ENCODE measurements around the gene CD79A.
"Not testable (repeated sequence)": the region's sequence is repeated elsewhere in the genome, so short reads cannot be mapped to it uniquely, and the experiment has no call there.

CD79A gene

DNA sequence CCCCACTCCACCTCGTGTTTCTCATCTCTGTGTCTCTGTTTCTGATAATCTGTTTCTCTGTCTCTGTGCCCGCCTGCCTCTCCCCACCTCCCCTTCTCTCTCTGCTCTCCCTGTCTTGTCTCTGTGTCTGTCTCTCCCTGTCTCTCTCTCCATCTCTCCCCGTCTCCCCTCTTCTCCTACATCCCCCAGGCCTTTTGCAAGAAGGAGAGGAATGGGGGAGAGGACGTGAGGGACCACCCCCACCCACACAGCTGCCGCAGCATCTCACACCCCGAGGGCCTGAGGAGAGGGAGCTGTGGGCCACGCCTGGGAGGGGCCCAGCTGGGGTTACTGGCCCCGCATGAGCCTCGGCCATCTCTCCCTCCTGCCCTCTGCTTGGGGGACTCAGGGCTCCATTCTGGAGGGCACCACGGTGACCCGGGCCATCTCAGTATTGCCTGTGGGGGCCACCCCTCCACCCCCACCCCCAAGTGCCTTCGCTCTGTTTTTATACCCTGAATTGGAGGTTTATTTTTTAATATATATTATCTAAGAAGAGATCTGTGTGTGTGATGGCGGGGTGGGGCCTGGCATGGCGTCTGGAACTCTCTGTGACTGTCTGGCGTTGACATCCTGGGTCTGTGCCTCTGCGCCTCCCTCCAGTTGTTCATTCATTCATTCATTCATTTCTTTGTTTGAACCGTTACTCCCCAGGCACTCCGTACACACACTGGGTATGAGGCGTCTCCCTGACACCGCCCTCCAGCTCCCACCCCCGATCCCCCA lies 30.0 kb downstream of the CD79A start:
- no peak for DNase-seq

DNA sequence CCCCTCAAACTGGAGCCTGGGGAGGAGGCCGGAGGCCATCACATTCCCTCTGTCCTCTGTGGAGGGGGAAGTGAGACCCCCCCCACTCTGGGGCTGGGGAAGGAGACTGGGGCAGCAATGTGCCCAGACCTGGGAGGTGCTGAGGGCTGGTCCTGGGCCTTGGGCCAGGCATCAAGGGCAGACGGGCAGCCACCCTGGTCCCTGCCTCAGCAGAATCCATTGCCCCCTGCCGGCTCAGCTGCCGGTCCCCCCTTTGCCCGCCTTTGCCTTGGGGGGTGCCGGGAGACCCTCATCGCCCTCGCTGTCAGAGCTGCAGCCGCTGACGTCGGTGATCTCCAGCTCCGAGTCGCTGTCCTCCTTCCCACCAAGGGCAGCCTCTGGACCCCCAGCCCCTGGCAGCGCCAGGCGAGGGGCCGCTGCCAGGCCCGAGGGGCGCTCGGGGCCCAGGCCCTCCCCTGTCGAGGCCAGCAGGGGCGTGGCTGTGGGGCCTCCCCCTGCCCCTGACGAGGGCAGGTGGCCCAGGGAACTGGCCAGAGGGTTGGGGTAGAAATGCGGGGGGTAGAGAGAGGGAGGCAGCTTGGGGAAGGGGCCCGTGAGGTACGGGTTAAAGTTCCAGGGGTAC lies 31.0 kb downstream of the CD79A start:
- no peak for DNase-seq

GRCh38 chr19:41908724-41909464 lies 31.8 kb downstream of the CD79A start:
- DNase-seq = no peak

DNA sequence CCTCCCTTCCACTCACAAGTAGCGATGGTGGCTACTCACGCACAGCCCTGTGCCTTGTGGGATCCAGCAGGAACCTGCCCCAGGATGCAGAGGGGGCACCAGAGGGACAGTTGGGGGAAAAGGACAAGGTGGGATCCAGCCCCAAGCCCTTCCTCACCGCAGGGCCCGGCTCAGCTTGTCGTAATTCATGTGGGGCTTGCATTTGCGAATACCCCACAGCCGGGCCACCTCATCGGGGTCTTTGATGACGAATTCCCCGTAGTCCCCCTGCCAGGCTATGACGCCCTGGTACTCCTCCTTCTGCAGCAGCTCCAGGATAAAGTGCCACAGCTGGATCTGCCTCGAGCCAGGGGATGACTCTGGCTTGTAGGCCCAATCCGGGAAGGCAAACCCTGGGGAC lies 32.6 kb downstream of the CD79A start:
- DNase-seq = no peak

DNA sequence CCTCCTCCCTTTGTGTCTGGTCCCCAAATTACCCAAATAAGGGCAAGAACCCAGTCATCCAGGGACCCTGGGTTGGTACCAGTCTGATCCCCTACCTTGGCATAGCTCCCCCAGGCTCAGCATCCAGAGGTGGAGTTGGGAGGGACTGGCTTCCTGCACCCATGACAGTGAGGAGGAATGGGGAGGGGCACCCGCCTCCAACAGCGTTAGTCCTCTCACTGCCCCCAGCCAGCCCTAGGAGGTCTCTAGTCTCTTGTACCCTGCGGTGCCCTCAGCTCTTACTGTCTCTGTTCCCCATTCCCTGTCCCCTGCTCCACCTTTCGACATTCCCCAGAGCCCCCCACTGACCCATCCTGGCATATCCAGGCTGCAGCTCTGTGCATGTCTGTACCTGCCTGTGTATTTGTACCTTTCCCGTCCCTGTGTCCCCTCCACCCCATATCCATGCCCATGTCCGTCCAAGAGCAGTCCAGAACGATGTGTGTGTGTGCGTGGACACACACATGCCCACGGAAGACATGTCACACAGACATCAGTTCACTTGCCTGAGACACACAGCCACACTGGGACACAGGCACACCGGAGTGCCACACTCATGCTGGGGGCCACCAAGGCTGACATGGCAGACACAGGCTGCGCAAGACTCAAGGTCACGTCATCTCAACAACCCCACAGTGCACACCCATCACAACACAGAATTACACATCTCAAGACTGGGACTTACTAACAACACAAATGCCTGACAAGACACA lies 33.3 kb downstream of the CD79A start:
- no peak for DNase-seq

GRCh38 chr19:41910992-41911888 lies 34.2 kb downstream of the CD79A start:
- no peak for DNase-seq

GRCh38 chr19:41911889-41912731 lies 35.0 kb downstream of the CD79A start:
- no peak for DNase-seq

GRCh38 chr19:41912899-41913537 lies 35.9 kb downstream of the CD79A start:
- no peak for DNase-seq

DNA sequence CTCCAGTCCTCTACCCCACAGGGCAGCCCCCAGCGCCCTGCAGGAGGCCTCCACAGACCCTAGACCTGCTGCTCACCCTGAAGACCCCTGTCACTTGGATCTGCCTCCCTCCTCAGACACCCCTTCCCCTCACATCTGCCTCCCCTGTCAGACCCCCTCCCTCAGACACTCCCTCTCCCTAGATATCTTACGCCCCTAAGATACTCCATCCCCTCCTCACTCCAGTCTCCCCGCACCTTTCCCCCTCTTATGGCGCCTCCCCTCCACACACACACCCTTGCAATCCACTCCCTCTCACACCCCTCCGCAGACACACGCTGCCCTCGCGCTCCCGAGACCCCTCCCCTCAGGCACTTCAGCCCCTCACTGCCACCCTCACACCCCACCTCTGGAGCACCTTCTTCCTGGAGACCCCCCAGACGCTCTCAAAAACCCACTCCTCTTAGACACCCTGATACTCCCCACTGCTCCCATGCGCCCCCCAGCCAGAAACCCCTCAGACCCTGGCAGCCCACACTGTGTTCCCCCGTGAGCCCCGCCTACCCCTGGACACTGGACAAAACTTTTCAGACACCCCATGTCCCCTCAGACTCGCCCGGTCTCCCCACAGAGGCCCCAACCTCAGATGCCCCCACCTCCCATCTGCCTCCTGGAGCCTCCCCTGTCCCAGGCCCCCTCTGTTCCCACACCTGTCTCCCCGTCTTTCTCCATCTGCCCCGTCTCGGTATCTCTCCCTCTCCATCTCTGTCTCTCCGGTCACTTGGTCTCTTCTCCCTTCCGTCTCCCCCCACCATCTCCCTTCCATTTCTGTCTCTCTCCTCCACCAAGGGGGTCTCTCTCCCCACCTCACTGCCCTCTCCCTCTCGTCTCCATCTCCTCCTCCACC lies 36.7 kb downstream of the CD79A start:
- DNase-seq = no peak

- not testable (repeated sequence) for DNase-seq
Measured at GRCh38 chr19:41914424-41914834, 37.4 kb downstream of the CD79A start.

DNA sequence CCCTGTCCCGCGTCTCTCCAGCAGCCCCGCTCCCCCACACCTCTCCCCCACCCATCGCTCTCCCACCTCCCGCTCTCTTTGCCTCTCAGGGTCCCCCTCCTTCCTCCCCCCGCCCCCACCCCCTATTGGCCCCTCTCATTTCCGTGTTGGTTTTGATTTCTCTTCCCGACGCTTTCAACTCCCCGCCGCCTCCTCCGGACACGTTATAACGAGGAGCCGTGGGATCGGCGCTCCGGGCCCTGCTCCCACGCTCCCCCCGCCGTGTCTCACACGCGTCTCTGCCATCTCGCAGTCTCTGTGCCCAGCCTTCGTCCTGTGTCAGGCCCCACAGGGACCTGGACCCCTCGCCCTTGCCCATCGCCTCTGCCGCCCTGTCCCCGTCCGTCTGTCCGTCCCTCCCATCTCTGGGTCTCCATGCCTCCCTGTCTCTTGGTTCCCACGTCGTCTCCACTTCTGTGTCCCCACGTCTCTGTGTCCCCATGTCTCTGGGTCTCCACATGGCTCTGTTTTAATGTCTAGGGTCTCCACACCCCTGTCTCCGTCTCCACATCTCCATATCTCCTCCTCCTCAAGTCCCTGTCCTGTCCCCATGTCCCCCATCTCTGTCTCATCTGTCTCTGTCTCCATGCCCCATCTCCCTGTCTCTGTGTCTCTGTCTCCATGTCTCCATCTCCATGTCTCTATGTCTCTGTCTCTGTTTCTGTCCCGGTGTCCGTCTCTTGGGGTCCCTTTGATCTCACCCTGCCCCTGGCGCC lies 38.1 kb downstream of the CD79A start:
- no peak for DNase-seq

GRCh38 chr19:41915776-41916414 lies 38.8 kb downstream of the CD79A start:
- DNase-seq = no peak

- no peak for DNase-seq
Measured at GRCh38 chr19:41917676-41918075, 40.6 kb downstream of the CD79A start.

DNA sequence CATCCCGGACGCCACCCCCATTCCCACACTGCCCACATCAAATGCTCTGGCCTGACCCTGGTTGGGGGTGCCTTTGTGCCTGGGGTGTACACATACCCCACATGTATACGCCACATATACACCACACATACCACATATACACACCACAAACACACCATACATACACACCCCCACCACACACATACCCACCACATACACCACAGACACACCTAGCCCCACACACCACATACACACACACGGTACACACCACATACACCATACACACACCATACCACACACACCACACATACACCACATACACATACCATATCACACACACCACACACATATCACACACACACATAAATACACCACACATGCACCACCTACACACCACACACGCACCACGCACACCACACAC lies 41.0 kb downstream of the CD79A start:
- DNase-seq = no peak

DNA sequence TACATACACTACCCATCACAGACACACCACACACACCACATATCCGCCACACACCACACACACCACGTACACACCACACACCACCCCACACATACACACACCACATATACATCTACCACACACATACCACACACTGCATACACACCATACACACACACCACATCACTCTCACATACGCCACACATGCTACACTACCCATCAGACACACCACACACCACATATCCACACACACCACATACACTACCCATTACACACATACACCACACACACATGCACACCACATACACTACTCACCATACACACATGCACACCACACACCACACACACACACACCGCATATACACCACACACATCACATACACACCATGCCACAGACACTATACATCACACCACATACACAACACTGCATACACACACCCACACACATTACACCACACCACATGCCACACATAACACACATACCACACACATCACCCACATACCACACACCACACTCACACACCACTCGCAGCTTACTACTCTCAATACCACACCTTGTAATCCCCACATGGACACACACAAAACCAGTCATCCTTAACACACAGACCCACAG lies 41.7 kb downstream of the CD79A start:
- no peak for DNase-seq

DNA sequence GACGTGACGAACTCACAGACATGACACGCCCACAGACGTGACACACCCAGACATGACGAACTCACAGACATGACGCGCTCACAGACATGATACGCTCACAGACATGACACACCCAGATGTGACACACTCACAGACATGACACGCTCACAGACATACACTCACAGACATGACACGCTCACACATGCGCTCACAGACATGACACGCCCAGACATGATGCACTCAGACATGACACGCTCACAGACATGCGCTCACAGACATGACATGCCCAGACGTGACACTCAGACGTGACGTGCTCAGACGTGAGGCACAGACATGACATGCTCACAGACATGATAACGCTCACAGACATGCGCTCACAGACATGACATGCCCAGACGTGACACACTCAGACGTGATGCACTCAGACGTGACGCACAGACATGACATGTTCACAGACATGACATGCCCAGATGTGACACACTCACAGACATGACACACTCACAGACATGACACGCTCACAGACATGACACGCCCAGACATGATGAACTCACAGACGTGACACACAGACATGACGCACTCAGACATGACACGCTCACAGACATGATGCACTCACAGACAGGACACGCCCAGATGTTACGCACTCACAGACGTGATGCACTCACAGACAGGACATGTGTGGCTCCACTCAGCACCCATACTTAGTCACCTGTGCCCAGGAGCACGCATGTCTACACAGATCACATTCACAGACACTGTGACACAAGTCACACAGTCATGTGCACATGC lies 43.1 kb downstream of the CD79A start:
- no peak for DNase-seq
